ENCODE results near the gene UBE3B. TPM values are rescaled to one million over a fixed set of nuclear protein-coding genes. Genes with fewer than 3 reads are reported as not detected.
"Not testable (repeated sequence)": the region's sequence is repeated elsewhere in the genome, so short reads cannot be mapped to it uniquely, and the experiment has no call there.

The UBE3B gene
- polyA plus RNA-seq, 1 donor from 2014 or later = 23.3 TPM

GRCh38 chr12:109461049-109461845 is 16.2 kb upstream of the UBE3B start:
- Mint-ChIP-seq H3K4me3 (no peak overlapping the region), H3K4me1 (peaks cover 12 to 31% (median 30%) of the 10 kb centered on the region in 3 donors), H3K9me3 (no peaks in the 10 kb centered on the region), H3K27me3 (no peaks in the 10 kb centered on the region), H3K36me3 (peaks cover 5% of the 10 kb centered on the region), H3K27ac (peak overlapping the region; percentile 10 to 88 (median 15))

GRCh38 chr12:109461846-109462756 is 15.3 kb upstream of the UBE3B start:
- H3K4me1 Mint-ChIP-seq = peaks cover 12 to 31% (median 30%) of the 10 kb centered on the region in 3 donors
- H3K4me3 Mint-ChIP-seq = peak overlapping the region in 2 of 4 donors; percentile 47 to 73
- peaks cover 5% of the 10 kb centered on the region for H3K36me3 Mint-ChIP-seq
- H3K9me3 Mint-ChIP-seq = no peaks in the 10 kb centered on the region
- H3K27ac Mint-ChIP-seq = peak overlapping the region in 1 of 3 donors; percentile 85
- H3K27me3 Mint-ChIP-seq = no peaks in the 10 kb centered on the region

- no peaks in the 10 kb centered on the region for H3K9me3 Mint-ChIP-seq
- no peaks in the 10 kb centered on the region for H3K27me3 Mint-ChIP-seq
- H3K4me1 Mint-ChIP-seq = peaks cover 12 to 31% (median 30%) of the 10 kb centered on the region in 3 donors
- H3K36me3 Mint-ChIP-seq = peaks cover 5% of the 10 kb centered on the region
- peak overlapping the region in 1 of 3 donors; percentile 58 for H3K27ac Mint-ChIP-seq
- H3K4me3 Mint-ChIP-seq = peak overlapping the region in 1 of 4 donors; percentile 21
Observed at GRCh38 chr12:109462868-109463692, 14.4 kb upstream of the UBE3B start.

- no peaks in the 10 kb centered on the region for H3K9me3 Mint-ChIP-seq
- no peak overlapping the region for H3K4me3 Mint-ChIP-seq
- peaks cover 5% of the 10 kb centered on the region for H3K36me3 Mint-ChIP-seq
- peak overlapping the region in 1 of 3 donors; percentile 58 for H3K27ac Mint-ChIP-seq
- H3K27me3 Mint-ChIP-seq = no peaks in the 10 kb centered on the region
- peaks cover 12 to 31% (median 28%) of the 10 kb centered on the region in 3 donors for H3K4me1 Mint-ChIP-seq
Observed at GRCh38 chr12:109463756-109464155, 13.7 kb upstream of the UBE3B start.

- Mint-ChIP-seq H3K4me3 (no peak overlapping the region), H3K27ac (peak overlapping the region in 1 of 3 donors; percentile 43), H3K36me3 (no peaks in the 10 kb centered on the region), H3K27me3 (no peaks in the 10 kb centered on the region), H3K9me3 (no peaks in the 10 kb centered on the region), H3K4me1 (peaks cover 7 to 31% (median 26%) of the 10 kb centered on the region in 3 donors)
Observed at GRCh38 chr12:109464642-109465351, 12.6 kb upstream of the UBE3B start.

- Mint-ChIP-seq H3K9me3 (no peaks in the 10 kb centered on the region), H3K4me1 (peaks cover 2 to 36% (median 21%) of the 10 kb centered on the region in 3 donors), H3K27me3 (no peaks in the 10 kb centered on the region), H3K27ac (peak overlapping the region in 1 of 3 donors; percentile 16), H3K36me3 (no peaks in the 10 kb centered on the region), H3K4me3 (no peak overlapping the region)
Observed at GRCh38 chr12:109466305-109466704, 11.1 kb upstream of the UBE3B start.

GRCh38 chr12:109466821-109467220 is 10.6 kb upstream of the UBE3B start:
- H3K27me3 Mint-ChIP-seq = no peaks in the 10 kb centered on the region
- H3K4me1 Mint-ChIP-seq = peaks cover 0 to 33% (median 18%) of the 10 kb centered on the region in 3 donors
- H3K27ac Mint-ChIP-seq = no peak overlapping the region
- H3K9me3 Mint-ChIP-seq = no peaks in the 10 kb centered on the region
- H3K4me3 Mint-ChIP-seq = no peak overlapping the region
- H3K36me3 Mint-ChIP-seq = no peaks in the 10 kb centered on the region

- Mint-ChIP-seq H3K27ac (no peak overlapping the region), H3K9me3 (no peaks in the 10 kb centered on the region), H3K27me3 (no peaks in the 10 kb centered on the region), H3K4me3 (no peak overlapping the region), H3K36me3 (no peaks in the 10 kb centered on the region), H3K4me1 (peaks cover 0 to 27% (median 18%) of the 10 kb centered on the region in 3 donors)
Observed at GRCh38 chr12:109467978-109468676, 9.3 kb upstream of the UBE3B start.

GRCh38 chr12:109469517-109469916 is 7.9 kb upstream of the UBE3B start:
- H3K27ac Mint-ChIP-seq = peak overlapping the region in 1 of 3 donors; percentile 84
- peaks cover under 1 to 18% (median 15%) of the 10 kb centered on the region in 3 donors for H3K4me1 Mint-ChIP-seq

GRCh38 chr12:109473006-109473405 is 4.4 kb upstream of the UBE3B start:
- Mint-ChIP-seq H3K4me3 (peak overlapping the region in 1 of 4 donors; percentile 14), H3K27me3 (no peaks in the 10 kb centered on the region), H3K27ac (no peak overlapping the region), H3K36me3 (no peaks in the 10 kb centered on the region), H3K9me3 (no peaks in the 10 kb centered on the region), H3K4me1 (peaks cover 17 to 27% (median 24%) of the 10 kb centered on the region in 3 donors)

More at GRCh38 chr12:109469517-109469916, 7.9 kb upstream of the UBE3B start:
- Mint-ChIP-seq H3K4me3 (no peak overlapping the region), H3K36me3 (no peaks in the 10 kb centered on the region), H3K27me3 (no peaks in the 10 kb centered on the region), H3K9me3 (no peaks in the 10 kb centered on the region)

GRCh38 chr12:109473526-109474270 is 3.7 kb upstream of the UBE3B start:
- H3K4me1 Mint-ChIP-seq = peaks cover 18 to 27% (median 26%) of the 10 kb centered on the region in 3 donors
- not testable (repeated sequence) for H3K9me3 Mint-ChIP-seq, H3K36me3 Mint-ChIP-seq, H3K4me3 Mint-ChIP-seq, H3K27ac Mint-ChIP-seq, H3K27me3 Mint-ChIP-seq

GRCh38 chr12:109475121-109475520 is 2.3 kb upstream of the UBE3B start:
- Mint-ChIP-seq H3K4me3 (peak overlapping the region in 2 of 4 donors; percentile 33 to 97), H3K4me1 (peaks cover 26 to 38% (median 34%) of the 10 kb centered on the region in 3 donors), H3K9me3 (no peaks in the 10 kb centered on the region), H3K36me3 (no peaks in the 10 kb centered on the region), H3K27ac (peak overlapping the region in 1 of 3 donors; percentile 34), H3K27me3 (no peaks in the 10 kb centered on the region)

Measured in IgD-negative memory B cell (primary cell).